GM21528 (cell line): ENCODE measurements around the gene GK.
A peak's percentile ranks its signal among the peaks of the same experiment; 100 is the strongest.
"Not testable (repeated sequence)": the region's sequence is repeated elsewhere in the genome, so short reads cannot be mapped to it uniquely, and the experiment has no call there.

Source experiments
- ATAC-seq: cut with Tn5 transposase; IDR thresholded peaks from one replicate; pipeline ENCODE4 v1.9.1; 2021; ENCODE audit warnings: mild to moderate bottlenecking, moderate library complexity; ENCODE audit not compliant: unreplicated experiment, low FRiP score

GK gene

DNA sequence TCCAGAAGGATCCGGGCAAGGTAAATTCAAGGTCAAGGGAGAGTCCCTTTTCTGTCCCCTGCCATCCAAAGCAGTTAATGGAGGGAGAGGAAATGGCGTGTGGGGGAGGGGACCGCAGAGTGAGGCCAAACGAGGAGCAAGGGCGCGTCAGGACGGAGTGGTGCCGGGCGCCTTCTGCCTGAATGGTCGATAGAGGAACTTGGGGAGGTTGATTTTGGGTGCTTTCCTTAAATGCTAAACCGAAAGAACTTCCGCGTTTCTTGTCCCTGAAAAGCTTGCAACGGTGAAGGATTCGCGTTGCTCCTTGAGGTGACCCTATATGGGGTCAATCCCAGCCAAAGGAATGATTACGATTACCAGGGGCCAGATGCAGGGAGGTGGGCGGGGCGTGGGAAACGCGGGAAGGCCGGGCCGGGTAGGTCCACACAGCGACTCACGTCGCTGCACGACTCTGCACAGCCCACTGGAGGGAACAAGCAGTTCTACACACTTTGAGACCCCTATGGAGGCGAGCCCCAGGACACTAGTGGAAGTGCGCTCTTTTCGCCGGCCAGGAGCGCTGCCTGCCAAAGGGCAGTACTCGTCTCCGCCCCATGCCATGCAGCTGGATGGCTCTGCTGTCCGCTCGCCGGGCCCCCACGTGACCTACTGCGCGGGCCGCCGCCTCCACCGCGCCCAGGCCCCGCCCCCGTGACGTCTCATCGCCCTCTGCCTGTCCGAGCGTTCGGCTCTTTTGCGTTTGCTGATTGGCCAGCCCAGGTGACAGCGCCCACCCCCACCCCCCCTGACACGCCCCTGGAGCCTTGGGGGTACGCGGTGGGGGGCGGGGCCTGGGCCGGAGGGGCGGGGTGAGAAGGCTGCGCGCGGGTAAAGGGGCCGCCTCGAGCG lies 452 bp upstream of the GK start:
- ATAC-seq, result peak; percentile 93

DNA sequence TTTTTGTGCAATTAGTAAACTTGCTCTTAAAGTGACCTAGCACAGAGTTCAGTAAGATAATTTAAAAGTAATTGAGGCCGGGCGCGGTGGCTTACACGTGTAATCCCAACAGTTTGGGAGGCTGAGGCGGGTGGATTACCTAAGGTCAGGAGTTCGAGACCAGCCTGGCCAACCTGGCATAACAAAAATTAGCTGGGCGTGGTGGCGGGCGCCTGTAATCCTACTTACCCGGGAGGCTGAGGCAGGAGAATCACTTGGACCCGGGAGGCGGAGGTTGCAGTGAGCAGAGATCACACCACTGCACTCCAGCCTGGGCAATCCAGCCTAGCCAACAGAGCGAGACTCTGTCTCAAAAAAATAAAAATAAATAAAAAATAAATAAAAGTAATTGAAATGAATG lies 1.2 kb downstream of the GK start:
- ATAC-seq, result not testable (repeated sequence)

DNA sequence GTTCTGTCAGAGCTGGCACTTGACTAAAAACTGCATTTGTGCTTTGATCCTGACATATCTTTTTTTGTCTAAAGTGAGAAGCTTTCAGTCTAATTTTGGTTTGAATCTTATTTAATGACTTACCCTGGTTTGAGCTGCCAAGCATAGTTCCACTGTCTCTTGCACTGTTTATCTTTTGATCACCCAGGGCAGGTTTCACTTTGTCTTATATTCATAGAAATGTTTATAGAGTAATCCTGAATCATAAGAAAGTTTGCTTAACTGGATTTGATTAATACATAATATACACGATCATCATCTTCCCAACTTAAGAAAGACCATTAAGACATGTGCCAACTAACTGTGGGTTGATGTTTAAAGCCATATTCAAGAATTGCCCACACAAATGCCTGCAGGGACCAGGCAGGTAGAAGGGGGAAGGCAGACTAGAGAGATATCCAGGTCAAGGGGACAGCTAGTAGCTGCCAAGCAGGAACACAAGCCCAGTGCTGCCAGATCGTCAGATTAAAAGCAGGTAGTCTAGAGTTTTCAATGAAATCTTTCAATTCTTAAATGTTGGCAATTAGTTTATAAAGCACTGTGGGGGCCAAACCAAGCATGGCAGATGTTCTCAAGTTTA lies 1.9 kb downstream of the GK start:
- no peak for ATAC-seq

DNA sequence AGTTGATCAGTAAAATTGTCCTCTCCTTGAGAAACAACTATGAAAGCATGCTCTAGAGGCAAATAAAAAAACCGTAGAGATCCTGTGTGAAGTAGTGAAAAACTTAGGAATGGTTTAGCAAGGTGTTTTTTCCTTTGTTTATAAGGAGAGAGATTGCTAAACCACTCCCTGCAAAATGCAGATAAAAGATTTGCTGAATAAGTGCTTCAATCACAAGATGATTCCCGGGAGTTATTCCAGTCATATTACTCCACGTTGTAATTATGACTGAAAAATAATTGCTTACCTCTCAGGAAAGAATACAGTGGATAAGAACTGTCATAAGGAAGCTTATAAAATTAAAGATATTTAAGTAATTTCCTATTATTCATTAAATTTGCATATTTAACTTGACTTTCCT lies 2.8 kb downstream of the GK start:
- ATAC-seq, result no peak

DNA sequence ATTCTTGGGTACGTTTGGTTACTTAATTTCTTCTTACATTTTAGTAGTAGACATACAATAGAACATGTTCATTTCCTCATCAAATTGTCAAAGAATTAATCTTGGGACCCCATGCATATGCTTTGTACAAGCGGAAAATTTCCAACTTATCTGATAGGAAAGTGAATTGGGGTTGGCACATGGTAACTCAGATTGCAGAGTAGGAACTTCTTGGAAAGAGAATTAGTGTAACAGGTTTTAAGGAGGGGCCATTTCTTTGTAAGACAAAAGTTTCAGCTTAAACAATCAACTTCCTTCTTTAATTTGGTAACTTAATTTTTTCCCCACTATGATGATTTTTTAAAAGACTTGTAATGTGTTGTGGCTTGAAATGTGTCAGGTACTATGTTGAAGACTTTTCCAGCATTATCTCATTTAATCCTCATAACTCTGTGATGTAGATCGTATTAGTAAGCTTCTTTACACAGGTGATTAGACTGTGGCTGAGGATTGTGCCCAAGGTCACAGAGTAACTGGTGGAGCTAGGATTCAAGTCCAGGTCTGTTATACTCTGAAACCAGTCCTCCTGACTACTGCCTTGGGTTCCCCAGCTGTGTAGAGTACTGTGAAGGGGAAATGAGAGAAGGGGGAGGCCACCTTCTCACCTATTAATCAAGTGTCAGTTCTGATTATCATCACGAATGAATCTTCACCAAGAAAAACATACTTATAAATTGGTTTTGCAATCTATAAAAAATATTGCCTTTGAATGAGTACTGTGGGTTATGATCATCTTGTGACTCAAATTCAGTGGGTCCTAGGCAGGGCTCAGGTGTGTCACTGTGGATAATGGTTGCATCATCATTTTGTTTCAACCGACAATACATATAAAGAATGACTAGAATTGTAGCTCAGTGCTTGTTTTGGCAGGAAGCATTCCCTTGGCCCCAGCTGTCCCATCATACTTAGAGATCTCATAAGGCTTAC lies 4.3 kb downstream of the GK start:
- no peak for ATAC-seq

DNA sequence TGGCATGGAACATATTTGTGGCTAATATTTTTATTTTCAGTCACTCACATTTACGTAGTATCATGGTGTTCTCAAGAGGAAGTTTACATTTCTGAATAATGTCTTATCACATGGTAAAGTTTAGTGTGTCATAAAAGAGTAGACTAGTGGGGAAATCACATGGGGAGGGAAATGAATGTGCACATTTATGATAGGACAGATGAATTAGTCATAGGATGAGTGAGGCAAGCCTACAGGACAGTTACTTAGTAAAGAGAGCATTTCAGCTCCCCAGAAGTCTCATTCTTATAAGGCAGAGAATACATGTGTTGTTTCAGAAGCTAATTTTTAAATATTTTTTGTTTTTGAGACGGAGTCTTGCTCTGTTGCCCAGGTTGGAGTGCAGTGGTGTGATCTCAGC lies 6.2 kb downstream of the GK start:
- no peak for ATAC-seq

DNA sequence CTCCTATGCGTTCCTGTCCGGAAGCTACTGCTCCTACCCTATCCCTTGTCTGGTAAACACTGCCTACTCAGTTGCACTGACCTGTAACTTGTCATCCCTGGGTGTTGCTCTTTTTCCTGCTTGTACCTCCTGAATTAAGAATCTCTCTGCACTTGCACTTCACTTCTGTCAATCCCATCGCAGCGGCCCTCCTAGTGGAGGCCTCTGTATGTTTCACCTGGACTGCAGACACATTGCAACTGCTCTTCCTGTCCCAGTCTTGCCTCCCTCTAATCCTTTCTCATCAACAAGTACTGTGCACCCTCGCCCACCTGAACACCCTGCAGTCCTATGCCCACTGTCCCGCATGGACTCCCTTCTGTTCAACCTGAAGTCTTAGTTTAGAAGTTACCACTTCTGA lies 8.0 kb downstream of the GK start:
- ATAC-seq, result no peak

DNA sequence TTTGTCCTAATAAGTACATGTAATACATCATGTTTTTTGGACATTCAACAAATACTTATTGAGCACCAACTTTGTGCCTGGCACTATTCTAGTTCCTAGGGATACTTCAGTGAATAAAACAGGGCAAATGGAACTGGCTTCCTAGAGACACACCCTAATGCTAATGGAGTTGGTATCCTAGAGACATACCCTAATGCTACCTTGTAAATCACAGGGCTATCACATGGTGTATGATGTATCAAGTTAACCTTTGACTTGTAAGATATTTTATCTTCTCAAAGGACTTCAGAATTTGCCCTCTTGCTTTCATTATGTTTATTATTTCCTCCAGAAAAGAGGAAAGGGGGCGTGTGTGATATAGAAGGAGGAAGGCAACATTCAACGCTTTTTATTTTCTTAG lies 10.1 kb downstream of the GK start:
- ATAC-seq, result no peak

DNA sequence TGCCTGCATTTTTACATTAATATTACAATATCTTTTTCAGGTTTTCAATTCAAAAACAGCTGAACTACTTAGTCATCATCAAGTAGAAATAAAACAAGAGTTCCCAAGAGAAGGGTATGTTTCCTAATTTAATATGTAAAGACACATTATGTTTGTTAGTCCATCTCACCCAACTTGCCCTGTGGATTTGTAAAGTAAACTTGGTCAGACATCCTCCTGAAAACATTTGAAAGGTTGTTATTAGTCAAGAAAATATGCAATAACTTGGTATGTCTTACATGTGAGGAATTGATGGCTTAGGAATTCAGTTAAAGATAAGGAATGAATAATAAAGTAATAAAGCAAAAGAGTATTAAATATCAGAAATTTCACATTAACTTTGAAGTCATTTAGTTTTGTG lies 12.2 kb downstream of the GK start:
- no peak for ATAC-seq

DNA sequence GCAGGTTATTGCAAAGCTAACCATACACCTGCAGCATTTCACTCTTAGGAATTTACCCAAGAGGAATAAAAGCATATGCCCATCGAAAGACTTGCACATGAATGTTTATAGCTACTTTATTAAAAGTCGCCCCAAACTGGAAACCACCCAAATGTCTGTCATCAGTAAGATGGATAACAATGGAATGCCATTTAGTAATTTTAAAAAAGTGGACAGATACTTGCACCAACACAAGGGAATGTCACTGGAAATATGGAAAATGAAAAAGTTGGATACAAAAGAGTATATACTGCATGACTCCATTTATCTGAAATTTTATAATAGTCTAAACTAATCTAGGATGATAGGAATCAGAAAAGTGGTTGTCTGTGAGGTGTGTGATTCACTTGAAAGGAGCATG lies 12.9 kb downstream of the GK start:
- ATAC-seq, result no peak

DNA sequence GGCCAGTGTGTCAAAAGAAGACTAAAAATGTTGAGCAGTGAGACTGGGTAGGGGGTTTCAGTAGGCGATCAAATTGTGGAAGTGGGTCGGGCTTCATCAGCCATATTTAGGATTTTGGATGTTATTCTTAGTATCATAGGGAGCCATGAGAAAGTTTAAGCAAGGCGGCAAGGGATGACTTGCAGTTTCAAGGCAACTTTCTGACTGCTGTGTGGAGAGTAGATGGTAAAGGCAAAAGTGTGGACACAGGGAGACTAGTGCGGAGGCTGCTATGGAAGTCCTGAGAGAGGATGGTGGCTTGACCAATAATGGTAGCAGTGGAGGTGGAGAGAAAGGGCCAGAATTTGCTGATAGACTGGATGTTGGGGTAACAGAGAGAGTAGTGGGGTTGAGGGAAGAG lies 15.4 kb downstream of the GK start:
- ATAC-seq, result no peak

DNA sequence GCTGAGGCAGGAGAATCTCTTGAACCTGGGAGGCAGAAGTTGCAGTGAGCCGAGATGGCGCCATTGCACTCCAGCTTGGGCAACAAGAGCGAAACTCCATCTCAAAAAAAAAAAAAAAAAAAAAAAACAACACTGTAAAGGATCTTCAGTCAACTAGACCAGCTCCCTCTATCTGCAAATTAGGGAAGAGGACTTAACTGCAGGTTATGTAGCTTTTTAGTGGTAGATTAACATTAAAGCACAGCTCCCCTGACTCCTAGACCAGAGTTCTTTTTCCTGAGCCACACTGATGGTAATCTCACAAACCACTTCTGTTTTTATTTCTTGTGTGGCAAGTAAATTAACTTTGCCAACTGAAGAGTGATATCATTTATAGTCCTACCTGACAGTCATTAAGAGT lies 18.0 kb downstream of the GK start:
- ATAC-seq, result not testable (repeated sequence)

DNA sequence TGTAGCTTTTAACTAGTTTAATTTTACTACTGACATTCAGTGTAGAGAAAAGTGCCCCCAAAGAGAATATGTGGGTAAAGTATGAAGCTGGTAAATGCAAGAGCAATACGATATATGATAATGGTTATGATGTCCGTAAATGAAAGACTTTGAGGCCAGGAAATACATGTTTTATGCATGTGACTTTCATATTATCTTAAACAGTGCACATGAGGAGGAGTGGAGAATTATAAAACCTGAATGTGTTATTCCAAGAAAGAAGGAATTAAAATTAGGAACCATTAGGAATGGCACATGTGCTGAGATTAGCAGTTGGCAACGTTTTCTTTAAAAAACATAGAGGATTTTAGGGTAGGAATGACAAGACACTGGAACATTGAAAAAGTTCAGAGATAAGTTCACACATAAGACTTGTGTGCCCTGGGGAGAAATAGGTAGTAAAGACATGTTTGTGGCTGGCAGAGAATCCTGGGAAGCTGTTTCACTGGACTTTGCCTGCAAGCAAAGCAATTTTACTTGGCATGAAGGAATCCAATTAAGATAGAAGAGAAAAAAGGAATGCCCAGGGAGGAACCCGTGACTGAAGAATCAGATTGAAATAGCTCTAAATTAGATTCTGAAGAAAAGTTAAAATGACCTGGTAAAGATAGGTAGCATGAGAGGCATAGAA lies 20.0 kb downstream of the GK start:
- ATAC-seq, result no peak

DNA sequence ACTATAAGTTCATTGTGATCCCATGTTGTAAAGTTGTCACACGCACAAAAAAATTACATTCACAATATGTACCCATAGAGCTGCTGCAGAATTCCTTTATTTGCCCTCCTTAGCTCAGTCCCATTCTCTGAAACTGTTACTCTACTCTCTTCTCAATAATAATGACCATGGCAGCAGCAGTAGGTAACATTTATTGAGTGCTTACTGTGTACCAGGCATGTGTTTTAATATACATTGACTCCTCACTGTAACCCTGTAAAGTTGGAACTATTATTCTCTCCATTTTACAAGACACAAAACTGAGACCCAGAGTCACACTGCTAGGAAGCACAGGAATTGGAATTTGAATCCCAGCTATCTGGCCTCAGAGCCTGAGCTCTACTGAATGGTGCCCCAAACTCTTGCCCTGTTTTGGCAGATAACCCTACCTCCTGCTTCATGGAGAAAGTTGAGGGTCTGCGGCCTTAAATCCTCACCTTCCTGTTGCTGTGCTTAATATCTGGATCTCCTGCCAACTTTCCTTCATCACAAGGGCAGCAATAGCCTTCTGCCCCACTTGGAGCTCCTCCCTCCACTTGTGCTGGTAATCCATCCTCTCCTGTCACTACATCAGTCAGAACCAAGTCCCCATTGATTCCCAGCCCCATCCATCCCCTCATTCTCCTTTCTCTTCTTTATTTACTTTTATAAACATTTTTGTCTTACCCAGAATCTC lies 20.8 kb downstream of the GK start:
- ATAC-seq, result no peak

DNA sequence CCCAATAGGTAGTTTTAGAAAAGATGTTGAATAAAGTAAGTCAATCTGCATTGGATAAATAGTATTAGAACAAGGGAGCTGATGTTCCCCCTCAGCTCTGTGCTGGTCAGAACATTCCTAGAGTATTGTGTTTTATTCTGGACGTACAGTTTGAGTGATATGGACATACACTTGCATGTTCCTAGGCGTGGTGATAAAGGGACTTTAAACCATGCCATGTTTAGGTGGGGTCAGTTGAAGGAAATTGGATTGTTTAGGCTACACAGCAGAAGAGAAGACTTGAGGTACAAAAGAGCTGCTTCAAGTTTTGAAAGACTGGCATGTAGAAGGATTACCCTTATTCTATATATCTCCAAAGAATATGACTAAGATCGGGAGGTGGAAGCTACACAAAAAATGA lies 21.6 kb downstream of the GK start:
- no peak for ATAC-seq

DNA sequence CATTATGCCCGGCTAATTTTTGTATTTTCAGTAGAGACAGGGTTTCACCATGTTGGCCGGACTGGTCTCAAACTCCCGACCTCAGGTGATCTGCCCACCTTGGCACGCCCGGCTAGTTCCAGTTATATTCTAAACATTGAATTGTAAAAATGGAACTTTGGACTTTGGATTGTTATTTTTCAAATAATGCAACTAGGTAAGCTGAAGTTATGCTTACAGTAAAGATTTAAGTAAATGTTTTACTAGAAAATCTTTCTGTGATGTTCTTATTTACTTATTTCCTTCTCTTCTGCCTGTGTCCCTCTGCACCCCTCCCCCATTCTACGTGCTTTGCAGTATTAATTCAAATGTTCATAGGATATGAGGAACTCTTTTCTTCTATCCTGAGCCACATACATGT lies 26.1 kb downstream of the GK start:
- no peak for ATAC-seq

DNA sequence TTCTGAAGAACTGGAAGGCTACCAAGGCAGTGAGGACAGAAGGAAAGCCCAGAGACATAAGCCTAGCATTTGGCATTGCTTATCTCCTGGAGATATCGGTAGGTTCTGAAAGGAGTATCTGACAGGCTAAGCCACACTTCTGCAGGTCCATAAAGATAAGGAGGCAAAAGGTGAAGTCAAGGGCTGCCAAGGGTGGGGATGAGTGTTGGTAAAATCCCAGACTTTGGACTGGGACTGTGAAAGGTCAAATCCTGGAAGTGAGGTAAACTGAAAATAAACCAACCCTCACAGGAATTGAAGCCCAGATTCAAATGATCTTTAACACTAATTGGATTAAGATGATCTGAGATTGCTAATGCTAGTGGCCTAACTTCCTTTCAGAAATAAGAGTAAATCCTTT lies 27.4 kb downstream of the GK start:
- ATAC-seq, result no peak

DNA sequence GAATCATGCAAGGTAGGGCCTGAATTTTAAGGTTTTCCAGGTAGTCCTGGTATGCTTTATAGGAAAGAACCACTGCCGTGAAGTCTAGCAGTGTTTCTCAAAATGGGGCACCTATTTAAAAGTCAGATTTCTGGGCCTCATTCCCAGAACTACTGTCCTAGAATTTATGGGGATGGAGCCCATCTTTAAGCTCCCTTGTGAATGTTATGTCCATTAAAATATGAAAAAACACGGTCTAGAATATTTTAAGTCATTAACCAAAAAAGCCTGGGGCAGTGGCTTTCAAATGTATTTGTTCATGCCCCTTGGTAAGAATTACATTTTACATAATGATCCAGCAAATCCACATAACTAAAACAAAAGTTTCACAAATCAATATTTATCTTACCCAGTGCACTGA lies 35.4 kb downstream of the GK start:
- no peak for ATAC-seq

DNA sequence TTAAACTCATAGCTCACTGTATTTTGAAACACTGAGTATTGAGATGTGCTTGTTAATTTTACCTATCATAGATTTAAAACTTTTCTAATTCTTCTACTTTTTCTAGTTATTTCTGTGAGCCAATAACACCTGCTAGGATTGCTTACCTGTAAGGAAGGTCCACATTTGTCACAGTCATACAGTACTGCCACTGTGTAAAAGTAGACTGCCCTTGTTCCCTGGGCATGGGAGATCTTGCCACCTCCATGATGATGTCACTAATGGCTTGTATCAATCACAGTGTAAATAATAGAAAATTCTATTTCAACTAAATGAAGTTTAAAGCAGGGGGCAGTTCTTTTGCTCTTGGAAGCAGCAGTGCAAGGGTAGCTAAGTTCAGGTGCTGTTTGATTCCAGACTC lies 35.9 kb downstream of the GK start:
- ATAC-seq, result no peak

DNA sequence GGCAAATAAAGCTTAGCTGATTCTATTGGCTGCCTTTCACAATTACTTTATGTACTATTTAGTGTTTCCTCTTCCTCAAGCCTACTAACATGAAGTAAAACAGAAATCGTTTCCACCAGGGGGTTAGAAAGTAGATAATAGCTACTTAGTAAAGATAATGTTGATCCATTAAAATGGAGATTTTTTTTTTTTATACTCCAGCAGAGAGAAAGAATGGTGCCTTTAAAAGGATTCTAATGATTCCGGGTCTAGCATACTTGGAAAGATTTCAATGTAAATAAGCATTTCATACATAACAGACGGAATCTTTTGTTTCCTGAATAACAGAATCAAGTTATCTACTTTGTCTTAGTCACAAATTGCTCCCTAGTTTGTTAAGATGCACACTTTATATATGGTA lies 37.1 kb downstream of the GK start:
- no peak for ATAC-seq
